Right lobe of liver (tissue), 6 donors: ENCODE measurements around the gene RRAGB. TPM values are rescaled to one million over a fixed set of nuclear protein-coding genes. Genes with fewer than 3 reads are reported as not detected.
"Not testable (repeated sequence)": the region's sequence is repeated elsewhere in the genome, so short reads cannot be mapped to it uniquely, and the experiment has no call there.

Experiments used
- ATAC-seq, 4 donors: fragments of 200-7000 bp; cut with Tn5 transposase; one replicate each; pipeline ENCODE4 v1.9.1; 2020; ENCODE audit warnings: mild to moderate bottlenecking in 4 of 4, moderate library complexity in 4 of 4
- DNase-seq, 3 donors: peaks; one replicate each; pipeline ENCODE4 v3.0.0-alpha.2; 2020
- H3K27ac ChIP-seq, 3 donors: fragments of 200-600 bp; one replicate each; pipeline ENCODE4 v1.8.0; 2022
- H3K27me3 ChIP-seq, 2 donors: fragments of 200-600 bp; one replicate each; pipeline ENCODE4 v1.8.0; 2022
- H3K36me3 ChIP-seq, 4 donors: fragments of 200-600 bp; sonication (generic) in 1 of 4; one replicate each; pipeline versions ENCODE4 v1.5.1 to v1.8.0; 2017 to 2022; ENCODE audit warnings: control low read depth in 1 of 4
- H3K4me1 ChIP-seq, 4 donors: fragments of 200-600 bp; sonication (generic) in 1 of 4; one replicate each; pipeline versions ENCODE4 v1.5.1 to v1.8.0; 2017 to 2022; ENCODE audit warnings: control low read depth in 1 of 4
- H3K4me3 ChIP-seq, 3 donors: fragments of 200-600 bp; one replicate each; pipeline ENCODE4 v1.8.0; 2022
- H3K9me3 ChIP-seq, 4 donors: fragments of 200-600 bp; sonication (generic) in 1 of 4; one replicate each; pipeline versions ENCODE4 v1.5.1 to v1.8.0; 2017 to 2022; ENCODE audit warnings: control low read depth in 1 of 4
- CTCF ChIP-seq, 4 donors: fragments of 200-600 bp in 3 of 4; fragments of 450-650 bp in 1 of 4; IDR thresholded peaks; one replicate each; pipeline versions ENCODE4 v1.5.1 to v1.8.0; 2016 to 2022; ENCODE audit warnings: antibody characterized with exemption in 4 of 4, mild to moderate bottlenecking in 2 of 4
- POLR2A ChIP-seq: fragments of 450-650 bp; IDR thresholded peaks from one replicate; pipeline ENCODE4 v1.6.1; 2017; ENCODE audit warnings: antibody characterized with exemption, mild to moderate bottlenecking
- WGBS: methylation state at CpG from one replicate; pipeline ENCODE4 v1.1.6; 2018; ENCODE audit warnings: low coverage, low lambda C conversion rate; ENCODE audit not compliant: insufficient coverage; ENCODE audit errors: missing lambda C conversion rate; 5-methylcytosine and 5-hydroxymethylcytosine counted together
- intact Hi-C, 2 donors: fragments of 100-400 bp; cut with DNase I; formaldehyde crosslinking; loops; one replicate each; pipeline versions ENCODE4 v1.11.2 to v1.14.1; 2022
- total RNA-seq, 6 experiments: library from RNA; depleted of rRNA in 2 of 6; stranded (reverse); fragments of >200 nt in 2 of 6; fragmentation: NEBNext Ultra II Directional in 3 of 6; extraction: Animal tissue kit (Norgen Biotek cat#: 25700) in 3 of 6; gene quantifications; one replicate each; pipeline versions ENCODE4 v1.1.0 to v1.2.4, GENCODE V29; 2016 to 2023
- donor health status: DM: no; HTN: yes; CAD: no.
- donor health status: DM: no; HTN: no; CAD: no.
- donor health status: DM: no; HTN: no; CAD: no.
- donor health status: DM: no; HTN: yes; CAD: no.
- donor health status: DM: no; HTN: yes; CAD: no.

RRAGB gene
- total RNA-seq, 6 experiments from 2014 or later: 4.2 to 6.1 (median 4.8) TPM

GRCh38 chrX:55738969-55739368, 21.4 kb downstream of the RRAGB start:
- Histone ChIP-seq H3K4me3 (no peak overlapping the region), H3K27me3 (no peaks in the 10 kb centered on the region), H3K27ac (no peak overlapping the region), H3K36me3 (peaks cover 0 to 5% (median 0%) of the 10 kb centered on the region in 4 donors), H3K9me3 (no peaks in the 10 kb centered on the region), H3K4me1 (no peaks in the 10 kb centered on the region)
- intact Hi-C loops: no loop called here
- ATAC-seq: no peak
- no peak for TF ChIP-seq CTCF (IDR thresholded peaks at IDR 0.05)
- no peak for TF ChIP-seq POLR2A
- WGBS: 72% methylated on average over 4 of the region's 4 CpGs
- DNase-seq: no peak

GRCh38 chrX:55742649-55743048, 25.1 kb downstream of the RRAGB start:
- TF ChIP-seq POLR2A: no peak
- TF ChIP-seq CTCF (IDR thresholded peaks at IDR 0.05): no peak
- peaks cover 0 to 5% (median 0%) of the 10 kb centered on the region in 4 donors for H3K36me3 ChIP-seq
- DNase-seq: no peak

GRCh38 chrX:55748463-55748862, 30.9 kb downstream of the RRAGB start:
- H3K27me3 ChIP-seq, intact Hi-C loops, H3K4me3 ChIP-seq, H3K4me1 ChIP-seq, H3K9me3 ChIP-seq, DNase-seq, H3K27ac ChIP-seq, ATAC-seq, H3K36me3 ChIP-seq: not testable (repeated sequence)
- no CpG with 5 or more reads among the region's 24 CpGs for WGBS

More at GRCh38 chrX:55742649-55743048, 25.1 kb downstream of the RRAGB start:
- H3K27ac ChIP-seq: no peak overlapping the region
- ATAC-seq: no peak
- intact Hi-C loops: no loop called here
- no peaks in the 10 kb centered on the region for H3K27me3 ChIP-seq
- no peaks in the 10 kb centered on the region for H3K4me1 ChIP-seq
- H3K4me3 ChIP-seq: no peak overlapping the region
- 51% methylated on average over 2 of the region's 2 CpGs for WGBS
- no peaks in the 10 kb centered on the region for H3K9me3 ChIP-seq

- TF ChIP-seq POLR2A (no peak), CTCF (IDR thresholded peaks at IDR 0.05) (no peak)
Measured at GRCh38 chrX:55750256-55750655, 32.7 kb downstream of the RRAGB start.

GRCh38 chrX:55754861-55755294, 37.3 kb downstream of the RRAGB start:
- Histone ChIP-seq H3K4me1 (no peaks in the 10 kb centered on the region), H3K27me3 (no peaks in the 10 kb centered on the region), H3K4me3 (no peak overlapping the region), H3K27ac (no peak overlapping the region), H3K9me3 (no peaks in the 10 kb centered on the region), H3K36me3 (peaks cover 0 to 20% (median 0%) of the 10 kb centered on the region in 4 donors)
- 81% methylated on average over 3 of the region's 3 CpGs for WGBS
- ATAC-seq: no peak
- intact Hi-C loops: no loop called here
- DNase-seq: no peak
- TF ChIP-seq POLR2A (no peak), CTCF (IDR thresholded peaks at IDR 0.05) (no peak)

More at GRCh38 chrX:55750256-55750655, 32.7 kb downstream of the RRAGB start:
- H3K9me3 ChIP-seq: no peaks in the 10 kb centered on the region
- intact Hi-C loops: no loop called here
- H3K4me1 ChIP-seq: no peaks in the 10 kb centered on the region
- H3K27me3 ChIP-seq: no peaks in the 10 kb centered on the region
- H3K36me3 ChIP-seq: peaks cover 0 to 3% (median 0%) of the 10 kb centered on the region in 4 donors
- ATAC-seq (no peak), DNase-seq (no peak)
- H3K27ac ChIP-seq: no peak overlapping the region
- WGBS: 50% methylated on average over 1 of the region's 1 CpG
- H3K4me3 ChIP-seq: no peak overlapping the region
